Neural progenitor cell (in vitro differentiated cells): ENCODE measurements around the gene TEP1. TPM values are rescaled to one million over a fixed set of nuclear protein-coding genes. Genes with fewer than 3 reads are reported as not detected.

Experiments used
- DNase-seq: peaks from one replicate; pipeline ENCODE4 v3.0.0-alpha.2; 2016; ENCODE audit warnings: low spot score
- H2AFZ ChIP-seq: fragments of 200-600 bp; sonication (generic); replicated peaks from 2 replicates; pipeline ENCODE4 v1.6.1; 2016; ENCODE audit warnings: antibody characterized with exemption
- H3F3A ChIP-seq: fragments of 200-600 bp; sonication (generic); 2 replicates; pipeline ENCODE4 v1.6.1; 2016; ENCODE audit warnings: antibody characterized with exemption, low read depth
- H3K27ac ChIP-seq: fragments of 200-600 bp; sonication (generic); 2 replicates; pipeline ENCODE4 v1.5.1; 2016; ENCODE audit warnings: mild to moderate bottlenecking
- H3K27me3 ChIP-seq: fragments of 200-600 bp; sonication (generic); 2 replicates; pipeline ENCODE4 v1.6.1; 2016; ENCODE audit warnings: mild to moderate bottlenecking, moderate library complexity
- H3K36me3 ChIP-seq: fragments of 200-600 bp; sonication (generic); 2 replicates; pipeline ENCODE4 v1.5.1; 2016
- H3K4me1 ChIP-seq: fragments of 200-600 bp; sonication (generic); 2 replicates; pipeline ENCODE4 v1.6.1; 2016; ENCODE audit warnings: mixed run types
- H3K4me2 ChIP-seq: fragments of 200-600 bp; sonication (generic); 2 replicates; pipeline ENCODE4 v1.6.1; 2016
- H3K4me3 ChIP-seq: fragments of 200-600 bp; sonication (generic); 2 replicates; pipeline ENCODE4 v1.5.1; 2016
- H3K79me2 ChIP-seq: fragments of 200-600 bp; sonication (generic); 2 replicates; pipeline ENCODE4 v1.6.1; 2016; ENCODE audit warnings: low read depth
- H3K9ac ChIP-seq: fragments of 200-600 bp; sonication (generic); 2 replicates; pipeline ENCODE4 v1.6.1; 2016
- H3K9me3 ChIP-seq: fragments of 200-600 bp; sonication (generic); 2 replicates; pipeline ENCODE4 v1.5.1; 2016; ENCODE audit warnings: low read depth
- H4K20me1 ChIP-seq: fragments of 200-600 bp; sonication (generic); 2 replicates; pipeline ENCODE4 v1.6.1; 2016; ENCODE audit warnings: low read depth
- H3K27ac Mint-ChIP-seq: 3 replicates; pipeline ENCODE4 v1.8.0; 2021; ENCODE audit warnings: mixed read lengths
- H3K27me3 Mint-ChIP-seq: 2 replicates; pipeline ENCODE4 v1.8.0; 2022; ENCODE audit warnings: low read depth, mild to moderate bottlenecking, inconsistent platforms, moderate library complexity, mixed read lengths; ENCODE audit not compliant: insufficient read depth
- H3K36me3 Mint-ChIP-seq: 3 replicates; pipeline ENCODE4 v1.8.0; 2021; ENCODE audit warnings: mixed read lengths
- H3K4me1 Mint-ChIP-seq: 3 replicates; pipeline ENCODE4 v1.8.0; 2021; ENCODE audit warnings: mixed read lengths
- H3K4me3 Mint-ChIP-seq: 3 replicates; pipeline ENCODE4 v1.8.0; 2021; ENCODE audit warnings: mild to moderate bottlenecking, moderate library complexity, mixed read lengths
- H3K9me3 Mint-ChIP-seq: 3 replicates; pipeline ENCODE4 v1.8.0; 2020; ENCODE audit warnings: mixed read lengths
- CTCF ChIP-seq: fragments of 200-600 bp; sonication (generic); IDR thresholded peaks from 2 replicates; pipeline ENCODE4 v1.5.1; 2017; ENCODE audit warnings: antibody characterized with exemption, mild to moderate bottlenecking
- EZH2 ChIP-seq: fragments of 200-600 bp; sonication (generic); IDR thresholded peaks from 2 replicates; pipeline ENCODE4 v1.6.1; 2017; ENCODE audit warnings: antibody characterized with exemption, mild to moderate bottlenecking, moderate library complexity
- EZH2phosphoT487 ChIP-seq: fragments of 200-600 bp; sonication (generic); IDR thresholded peaks from 2 replicates; pipeline ENCODE4 v1.6.1; 2017; ENCODE audit warnings: antibody characterized with exemption
- total RNA-seq: library from RNA; depleted of rRNA; stranded (reverse); fragments of >200 nt; gene quantifications from 2 replicates; pipeline ENCODE4 v1.2.3, GENCODE V29; 2015; ENCODE audit warnings: low replicate concordance

TEP1 gene
- total RNA-seq, result 10.9 and 19.8 TPM in 2 replicates

- Mint-ChIP-seq H3K9me3 (no peaks in the 10 kb centered on the region), H3K36me3 (no peaks in the 10 kb centered on the region), H3K27me3 (no peaks in the 10 kb centered on the region), H3K4me1 (peaks cover 13% of the 10 kb centered on the region), H3K27ac (peak within 1 kb of the TSS; percentile 90), H3K4me3 (peak within 1 kb of the TSS; percentile 92)
- H3K79me2 ChIP-seq, result peaks cover 10% of the 10 kb centered on the region
- no peaks in the 10 kb centered on the region for H3K36me3 ChIP-seq
- H3K4me2 ChIP-seq, result peak within 1 kb of the TSS; percentile 84
- DNase-seq, result peak; percentile 87
- peak within 1 kb of the TSS; percentile 96 for H2AFZ ChIP-seq
- peaks cover 3% of the 10 kb centered on the region for H3K4me1 ChIP-seq
- no peak for TF ChIP-seq EZH2
- TF ChIP-seq CTCF, result no peak
- no peak for TF ChIP-seq EZH2phosphoT487
- no peaks in the 10 kb centered on the region for H3K27me3 ChIP-seq
- no peaks in the 10 kb centered on the region for H3K9me3 ChIP-seq
- H3F3A ChIP-seq, result peaks cover 20% of the 10 kb centered on the region
- H3K9ac ChIP-seq, result peak within 1 kb of the TSS; percentile 50
- H3K27ac ChIP-seq, result peak within 1 kb of the TSS; percentile 68
- no peaks in the 10 kb centered on the region for H4K20me1 ChIP-seq
- peak within 1 kb of the TSS; percentile 79 for H3K4me3 ChIP-seq
Measured at GRCh38 chr14:20412876-20413743, at the start of gene TEP1. Gene TEP1 (minus strand): TSS chr14:20413501. CDS start chr14:20408439, 5,062 bp downstream.

DNA sequence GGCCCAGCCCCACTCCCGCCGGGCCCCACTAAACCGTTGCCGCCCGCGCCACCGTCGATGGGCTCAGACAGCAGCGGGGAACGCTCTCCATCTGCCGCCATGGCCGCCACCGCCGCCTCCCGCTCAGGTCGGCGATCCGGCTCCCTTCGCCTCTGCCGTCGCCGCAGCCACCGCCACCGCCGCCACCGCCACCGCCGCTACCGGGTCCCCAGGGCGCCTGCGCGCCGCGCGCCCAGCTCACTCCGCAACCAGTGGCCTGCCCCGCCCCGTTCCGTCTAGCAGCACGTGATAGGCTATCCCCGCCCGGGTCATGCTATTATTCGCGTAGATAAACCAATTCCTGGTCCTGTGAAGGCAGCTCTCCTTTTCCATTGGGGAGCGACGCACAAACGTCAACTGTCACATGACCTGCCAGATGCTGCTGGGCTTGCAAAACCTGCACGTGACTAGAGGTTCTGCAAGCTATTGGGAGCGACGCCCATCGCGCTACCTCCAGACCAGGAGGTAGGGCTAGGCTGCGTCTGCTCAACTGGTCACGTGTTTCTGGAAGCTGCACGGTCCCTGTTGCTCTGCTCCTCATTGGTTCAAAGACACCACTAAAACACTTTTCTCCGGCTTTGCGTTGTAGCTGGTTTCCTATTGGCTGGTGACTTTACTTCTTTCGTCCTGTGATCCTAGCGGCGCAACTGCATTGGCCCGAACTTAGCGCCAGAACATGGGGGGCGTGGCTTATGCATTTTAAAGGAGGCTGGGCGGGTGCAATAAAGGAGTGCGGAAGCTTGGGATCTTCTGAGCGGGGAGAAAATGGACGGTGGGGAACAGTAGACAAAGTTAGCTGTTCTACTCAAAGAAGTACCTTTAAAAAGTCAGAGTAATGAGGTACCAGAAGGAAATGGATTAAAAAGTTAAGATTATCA is 48.2 kb upstream of the TEP1 start, which contains the start of gene PIP4P1:
Gene PIP4P1 (minus strand): TSS at position 210 of the 917 bp plus-strand sequence. CDS start 109 bp downstream, at position 101.
- Histone ChIP-seq H3K4me3 (peak within 1 kb of the TSS; percentile 87), H3K4me2 (peak within 1 kb of the TSS; percentile 96), H3F3A (peaks cover 52% of the 10 kb centered on the region), H3K4me1 (peaks cover 13% of the 10 kb centered on the region), H3K27ac (peak within 1 kb of the TSS; percentile 88), H3K9ac (peak within 1 kb of the TSS; percentile 89), H2AFZ (no peak within 1 kb of the TSS), H3K9me3 (no peaks in the 10 kb centered on the region), H4K20me1 (peaks cover 14% of the 10 kb centered on the region), H3K79me2 (peaks cover 32% of the 10 kb centered on the region), H3K36me3 (peaks cover 3% of the 10 kb centered on the region), H3K27me3 (no peaks in the 10 kb centered on the region)
- peak; percentile 99 for DNase-seq
- Mint-ChIP-seq H3K27me3 (peaks cover 7% of the 10 kb centered on the region), H3K4me1 (peaks cover 20% of the 10 kb centered on the region), H3K36me3 (peaks cover 13% of the 10 kb centered on the region), H3K27ac (peak within 1 kb of the TSS; percentile 90), H3K4me3 (peak within 1 kb of the TSS; percentile 94), H3K9me3 (no peaks in the 10 kb centered on the region)
- TF ChIP-seq EZH2phosphoT487, result no peak
- TF ChIP-seq EZH2, result no peak
- TF ChIP-seq CTCF, result no peak

GRCh38 chr14:20460458-20461224 is 47.3 kb upstream of the TEP1 start:
- H3K4me1 ChIP-seq, result peaks cover 13% of the 10 kb centered on the region
- Mint-ChIP-seq H3K27ac (peak overlapping the region; percentile 13), H3K4me3 (peak overlapping the region; percentile 94), H3K36me3 (peaks cover 13% of the 10 kb centered on the region), H3K4me1 (peaks cover 20% of the 10 kb centered on the region), H3K27me3 (peaks cover 7% of the 10 kb centered on the region), H3K9me3 (no peaks in the 10 kb centered on the region)
- H3K9ac ChIP-seq, result peak overlapping the region; percentile 89
- H3K9me3 ChIP-seq, result no peaks in the 10 kb centered on the region
- DNase-seq, result no peak
- peak overlapping the region; percentile 87 for H3K4me3 ChIP-seq
- peaks cover 14% of the 10 kb centered on the region for H4K20me1 ChIP-seq
- no peaks in the 10 kb centered on the region for H3K27me3 ChIP-seq
- no peak overlapping the region for H2AFZ ChIP-seq
- TF ChIP-seq EZH2phosphoT487 (no peak), CTCF (no peak), EZH2 (no peak)
- H3K79me2 ChIP-seq, result peaks cover 40% of the 10 kb centered on the region
- H3F3A ChIP-seq, result peaks cover 60% of the 10 kb centered on the region
- H3K36me3 ChIP-seq, result peaks cover 7% of the 10 kb centered on the region
- H3K4me2 ChIP-seq, result peak overlapping the region; percentile 96
- H3K27ac ChIP-seq, result peak overlapping the region; percentile 88
